Measurements from ENCODE around the gene SUSD2. TPM values are rescaled to one million over a fixed set of nuclear protein-coding genes. Genes with fewer than 3 reads are reported as not detected.

The SUSD2 gene
- total RNA-seq, 1 donor from 2014 or later: 0.79 TPM

DNA sequence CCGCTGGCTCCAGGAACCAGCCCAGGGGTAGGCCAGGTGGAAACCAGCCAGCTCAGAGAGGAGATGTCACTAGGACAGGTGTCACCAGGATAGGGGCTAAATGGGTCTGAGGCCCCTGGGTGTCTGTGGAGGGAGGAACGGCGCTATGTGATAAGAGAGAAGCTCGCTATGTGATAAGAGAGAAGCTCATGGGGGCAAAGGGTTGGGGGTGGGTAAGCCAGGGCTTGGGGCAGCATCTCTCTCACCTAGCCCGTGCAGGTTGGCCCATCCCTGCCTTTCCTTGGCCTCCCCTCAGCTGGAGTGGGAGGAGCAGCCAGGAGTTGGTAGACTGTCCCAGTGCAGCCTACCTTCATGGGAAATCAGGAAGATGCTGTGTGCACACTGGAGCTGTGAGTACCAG lies 26.5 kb upstream of the SUSD2 start:
- no peak overlapping the region for H3K4me3 Mint-ChIP-seq (ENCODE audit: low read depth)
- no peak overlapping the region for H3K27ac Mint-ChIP-seq
- H3K27me3 Mint-ChIP-seq: peaks cover 24% of the 10 kb centered on the region
- peaks cover 5% of the 10 kb centered on the region for H3K36me3 Mint-ChIP-seq (ENCODE audit: insufficient read depth)
- H3K4me1 Mint-ChIP-seq (ENCODE audit: low read depth): peaks cover 8% of the 10 kb centered on the region
- TF ChIP-seq CTCF (IDR thresholded peaks at IDR 0.05; ENCODE audit: unreplicated experiment): no peak
- H3K9me3 Mint-ChIP-seq (ENCODE audit: low read depth): no peaks in the 10 kb centered on the region
- DNase-seq (ENCODE audit: low spot score, unreplicated experiment): no peak

DNA sequence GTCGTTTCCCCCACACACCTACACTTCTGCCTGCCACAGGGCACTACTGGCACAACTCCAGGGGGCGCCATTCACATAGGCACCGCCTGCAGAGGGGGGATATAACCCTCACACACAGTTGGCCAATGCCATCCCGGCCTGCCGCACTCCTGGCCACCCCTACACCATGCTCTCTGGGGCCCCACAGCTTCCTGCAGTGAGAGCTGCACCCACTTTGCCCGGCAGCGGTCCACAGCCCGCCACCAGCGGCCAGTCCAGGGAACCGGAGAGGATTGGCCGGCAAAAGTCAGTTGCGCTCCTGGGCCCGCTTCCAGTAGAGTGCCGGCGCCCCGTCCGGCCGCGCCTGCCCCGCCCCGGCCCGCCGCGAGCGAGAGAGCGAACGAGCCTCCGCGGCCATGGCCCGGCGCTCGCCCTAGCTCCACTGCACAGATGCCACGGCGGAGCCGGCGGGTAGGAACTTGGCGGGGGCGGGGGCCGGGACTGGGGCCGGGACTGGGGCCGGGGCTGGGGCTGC lies 25.6 kb upstream of the SUSD2 start:
- Mint-ChIP-seq H3K4me3 (ENCODE audit: low read depth) (peak overlapping the region; percentile 16), H3K27me3 (peaks cover 24% of the 10 kb centered on the region), H3K4me1 (ENCODE audit: low read depth) (peaks cover 8% of the 10 kb centered on the region), H3K9me3 (ENCODE audit: low read depth) (no peaks in the 10 kb centered on the region), H3K36me3 (ENCODE audit: insufficient read depth) (peaks cover 5% of the 10 kb centered on the region), H3K27ac (no peak overlapping the region)
- TF ChIP-seq CTCF (IDR thresholded peaks at IDR 0.05; ENCODE audit: unreplicated experiment): peak; percentile 48
- DNase-seq (ENCODE audit: low spot score, unreplicated experiment): peak; percentile 37

DNA sequence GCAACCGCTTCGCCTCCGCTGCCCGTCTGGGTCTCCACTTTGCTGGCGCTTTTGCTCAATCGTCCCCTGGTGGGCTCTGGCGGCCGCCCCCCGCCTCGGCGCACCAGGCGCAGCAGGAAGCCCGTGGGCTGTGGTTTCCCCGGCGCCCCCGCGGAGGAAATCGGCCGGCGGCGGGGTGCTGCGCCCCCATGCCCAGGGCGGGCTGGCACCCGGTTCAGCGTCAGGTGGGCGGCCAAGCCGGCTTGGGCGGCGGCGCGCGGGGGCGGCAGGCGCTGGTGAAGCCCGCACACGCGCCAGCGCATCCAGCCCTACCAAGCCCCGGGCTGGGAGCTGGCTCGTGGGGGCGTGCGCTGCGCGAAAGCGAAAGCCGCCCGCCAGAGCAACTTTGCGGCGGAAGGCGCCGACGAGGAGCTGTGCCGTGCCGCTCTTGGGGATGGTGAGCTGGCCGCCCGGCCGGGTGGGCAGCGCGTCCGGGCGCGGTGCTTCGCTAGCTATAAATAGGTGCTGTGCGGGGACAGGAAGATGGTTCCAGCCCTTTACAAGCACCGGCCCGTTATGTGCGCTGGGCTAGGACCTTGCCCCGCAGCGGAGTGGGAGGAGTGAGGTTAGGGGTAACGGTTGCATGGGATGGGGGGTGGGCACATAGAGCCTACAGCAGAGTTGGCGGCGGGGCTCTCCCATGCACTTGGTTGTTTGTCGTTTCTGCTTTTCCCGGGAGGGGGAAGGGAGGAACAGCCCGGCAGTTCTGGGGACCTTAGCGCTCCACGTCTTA lies 25.0 kb upstream of the SUSD2 start:
- H3K4me3 Mint-ChIP-seq (ENCODE audit: low read depth): peak overlapping the region; percentile 64
- peaks cover 24% of the 10 kb centered on the region for H3K27me3 Mint-ChIP-seq
- no peak for DNase-seq (ENCODE audit: low spot score, unreplicated experiment)
- H3K4me1 Mint-ChIP-seq (ENCODE audit: low read depth): peaks cover 8% of the 10 kb centered on the region
- no peak for TF ChIP-seq CTCF (IDR thresholded peaks at IDR 0.05; ENCODE audit: unreplicated experiment)
- H3K27ac Mint-ChIP-seq: peak overlapping the region; percentile 16
- H3K36me3 Mint-ChIP-seq (ENCODE audit: insufficient read depth): peaks cover 5% of the 10 kb centered on the region
- H3K9me3 Mint-ChIP-seq (ENCODE audit: low read depth): no peaks in the 10 kb centered on the region

DNA sequence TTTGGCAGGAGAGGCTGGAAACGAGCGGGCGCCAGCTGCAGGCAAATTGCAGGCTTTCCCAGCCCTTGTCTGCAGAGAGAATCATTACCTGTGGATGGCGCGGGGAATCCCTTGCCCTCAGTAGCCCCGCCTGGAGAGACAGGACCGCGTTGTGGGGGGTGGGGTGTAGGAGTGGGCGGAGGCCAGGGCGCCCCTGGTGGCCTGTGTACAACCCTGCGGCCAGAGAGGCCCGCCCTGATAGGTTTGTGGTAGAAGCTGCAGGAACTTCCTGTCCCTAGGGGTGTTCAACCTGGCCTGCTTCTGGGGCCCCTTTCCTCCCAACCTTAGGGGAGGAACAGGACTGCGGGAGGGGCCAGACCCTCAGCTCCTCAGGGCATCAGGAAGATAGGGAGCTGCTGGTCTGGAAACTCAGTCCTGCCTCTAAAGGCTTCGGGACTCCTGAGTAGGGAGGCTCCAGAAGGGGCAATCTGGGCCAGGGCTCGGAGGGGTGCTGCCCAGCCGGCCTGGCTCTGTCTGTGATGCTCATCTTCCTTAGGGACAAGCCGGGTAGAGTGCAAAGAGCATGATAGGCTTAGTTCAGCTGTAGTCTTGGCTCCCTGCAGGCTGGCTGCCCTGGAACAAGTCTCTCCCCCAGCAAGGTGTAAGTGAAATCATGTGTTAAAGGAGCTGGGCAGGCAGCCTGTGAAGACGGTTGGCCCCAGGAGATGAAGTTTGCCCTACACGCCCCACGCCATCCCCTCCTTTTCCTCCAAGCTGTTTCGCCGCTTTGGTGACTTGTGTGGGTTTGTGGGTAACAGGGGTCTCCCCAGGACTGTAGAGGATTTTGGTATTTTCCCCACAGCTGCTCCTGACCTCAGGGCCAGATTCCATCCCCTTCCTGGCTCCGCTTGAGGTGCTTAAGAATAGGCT lies 24.1 kb upstream of the SUSD2 start:
- Mint-ChIP-seq H3K9me3 (ENCODE audit: low read depth) (no peaks in the 10 kb centered on the region), H3K27me3 (peaks cover 24% of the 10 kb centered on the region), H3K36me3 (ENCODE audit: insufficient read depth) (peaks cover 4% of the 10 kb centered on the region), H3K27ac (peak overlapping the region; percentile 16), H3K4me1 (ENCODE audit: low read depth) (peaks cover 8% of the 10 kb centered on the region), H3K4me3 (ENCODE audit: low read depth) (peak overlapping the region; percentile 64)
- DNase-seq (ENCODE audit: low spot score, unreplicated experiment): peak; percentile 77
- peak; percentile 91 for TF ChIP-seq CTCF (IDR thresholded peaks at IDR 0.05; ENCODE audit: unreplicated experiment)

DNA sequence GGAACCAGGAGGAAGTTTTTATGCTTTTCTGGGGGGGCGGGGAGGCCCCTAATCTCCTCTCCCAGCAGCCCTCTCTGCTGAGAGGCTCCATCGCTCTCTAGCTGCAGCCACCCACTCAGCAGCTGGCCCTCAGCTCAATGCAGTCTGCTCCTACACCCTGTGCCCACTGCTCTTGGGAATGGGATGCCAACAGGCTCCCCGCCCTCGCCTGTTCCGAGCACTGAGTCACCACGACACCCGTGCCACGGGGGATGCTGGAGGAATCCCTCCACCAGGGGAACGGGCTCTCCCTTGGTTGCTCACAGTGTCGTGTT lies 23.5 kb upstream of the SUSD2 start:
- Mint-ChIP-seq H3K27me3 (peaks cover 24% of the 10 kb centered on the region), H3K27ac (no peak overlapping the region), H3K36me3 (ENCODE audit: insufficient read depth) (peaks cover 3% of the 10 kb centered on the region), H3K9me3 (ENCODE audit: low read depth) (no peaks in the 10 kb centered on the region), H3K4me3 (ENCODE audit: low read depth) (no peak overlapping the region), H3K4me1 (ENCODE audit: low read depth) (peaks cover 8% of the 10 kb centered on the region)
- TF ChIP-seq CTCF (IDR thresholded peaks at IDR 0.05; ENCODE audit: unreplicated experiment): no peak
- DNase-seq (ENCODE audit: low spot score, unreplicated experiment): no peak

Data from progenitor cell of endocrine pancreas (in vitro differentiated cells).